B cell (primary cell): ENCODE data around the gene CEP112. TPM values are rescaled to one million over a fixed set of nuclear protein-coding genes. Genes with fewer than 3 reads are reported as not detected.

ENCODE experiments used
- ATAC-seq: fragments of 200-7000 bp; cut with Tn5 transposase; one replicate; pipeline ENCODE4 v1.10.0; 2021; ENCODE audit warnings: low read depth, mild to moderate bottlenecking, moderate number of reproducible peaks, moderate library complexity
- CTCF ChIA-PET: fragments of 350-600 bp; sonication (Branson Sonifier 250); formaldehyde crosslinking; loops from one replicate; lab custom pipeline; 2021; ENCODE audit warnings: antibody characterized with exemption, inconsistent platforms; lab: Charles Lee
- POLR2A ChIA-PET: fragments of 350-600 bp; sonication (Branson Sonifier 250); formaldehyde crosslinking; loops from one replicate; lab custom pipeline; 2021; ENCODE audit warnings: antibody characterized with exemption; lab: Charles Lee
- DNase-seq: peaks from one replicate; pipeline ENCODE4 v3.0.0; 2013
- H2AFZ ChIP-seq: 2 replicates; pipeline ENCODE4 v1.6.1; 2012; ENCODE audit warnings: mild to moderate bottlenecking, low read depth, low read length; ENCODE audit not compliant: insufficient read depth, poor library complexity, severe bottlenecking
- H3K27ac ChIP-seq, 2 donors: 1 replicate in 1 of 2; 2 replicates in 1 of 2; pipeline ENCODE4 v1.5.1; 2012 to 2013; ENCODE audit warnings: low read length in 2 of 2, mild to moderate bottlenecking in 2 of 2, moderate library complexity in 1 of 2
- H3K27me3 ChIP-seq, 4 experiments: fragments of 200-600 bp in 1 of 4; sonication (generic) in 1 of 4; replicated peaks in 1 of 4; 1 replicate in 2 of 4; 2 replicates in 2 of 4; pipeline versions ENCODE4 v1.6.1 to v1.7.0; 2013 to 2016; ENCODE audit warnings: low read length in 3 of 4, mild to moderate bottlenecking in 2 of 4, mixed read lengths in 1 of 4, moderate library complexity in 1 of 4; ENCODE audit not compliant: insufficient read depth in 4 of 4, control insufficient read depth in 3 of 4; ENCODE audit errors: control extremely low read depth in 1 of 4
- H3K36me3 ChIP-seq, 2 experiments: replicated peaks in 1 of 2; 1 replicate in 1 of 2; 2 replicates in 1 of 2; pipeline versions ENCODE4 v1.6.1 to v1.7.1; 2013; ENCODE audit warnings: low read length in 1 of 2; ENCODE audit not compliant: insufficient read depth in 2 of 2, control insufficient read depth in 1 of 2; ENCODE audit errors: control extremely low read depth in 1 of 2, extremely low read depth in 1 of 2
- H3K4me1 ChIP-seq, 2 donors: fragments of 200-600 bp in 1 of 2; sonication (generic) in 1 of 2; 1 replicate in 1 of 2; 2 replicates in 1 of 2; pipeline versions ENCODE4 v1.5.1 to v1.6.1; 2013 to 2017; ENCODE audit warnings: low read length in 2 of 2; ENCODE audit not compliant: control insufficient read depth in 2 of 2, insufficient read depth in 2 of 2
- H3K4me2 ChIP-seq: replicated peaks from 2 replicates; pipeline ENCODE3; 2012; ENCODE audit warnings: mild to moderate bottlenecking, low read depth, low read length; ENCODE audit not compliant: poor library complexity, severe bottlenecking
- H3K4me3 ChIP-seq, 5 experiments: fragments of 200-600 bp in 1 of 5; sonication (generic) in 1 of 5; 1 replicate in 3 of 5; 2 replicates in 2 of 5; pipeline versions ENCODE4 v1.5.1 to v1.7.0; 2011 to 2016; ENCODE audit warnings: low read length in 4 of 5, mild to moderate bottlenecking in 4 of 5, low read depth in 2 of 5, control low read depth in 1 of 5, moderate library complexity in 1 of 5; ENCODE audit not compliant: insufficient read depth in 1 of 5; ENCODE audit errors: control extremely low read depth in 1 of 5, extremely low read depth in 1 of 5
- H3K79me2 ChIP-seq: fragments of 200-600 bp; sonication (generic); one replicate; pipeline ENCODE4 v1.6.0; 2016; ENCODE audit warnings: low read length; ENCODE audit not compliant: control insufficient read depth, insufficient read depth
- H3K9ac ChIP-seq: fragments of 200-600 bp; sonication (generic); 2 replicates; pipeline ENCODE4 v1.6.1; 2017; ENCODE audit warnings: mild to moderate bottlenecking, low read length, moderate library complexity
- H3K9me3 ChIP-seq, 3 donors: one replicate each; pipeline versions ENCODE4 v1.6.1 to v1.7.1; 2013; ENCODE audit warnings: low read length in 2 of 3; ENCODE audit not compliant: control insufficient read depth in 2 of 3, insufficient read depth in 1 of 3; ENCODE audit errors: control extremely low read depth in 1 of 3
- H4K20me1 ChIP-seq: 2 replicates; pipeline ENCODE4 v1.6.0; 2012; ENCODE audit warnings: mild to moderate bottlenecking, low read length; ENCODE audit not compliant: insufficient read depth, control insufficient read depth, poor library complexity, severe bottlenecking
- H3K27ac Mint-ChIP-seq: one replicate; pipeline ENCODE4 v1.8.0; 2021; ENCODE audit warnings: mixed read lengths
- H3K27me3 Mint-ChIP-seq: one replicate; pipeline ENCODE4 v1.8.0; 2021; ENCODE audit warnings: mixed read lengths
- H3K4me1 Mint-ChIP-seq: one replicate; pipeline ENCODE4 v1.8.0; 2021; ENCODE audit warnings: mixed read lengths
- H3K4me3 Mint-ChIP-seq: one replicate; pipeline ENCODE4 v1.8.0; 2021; ENCODE audit warnings: mixed read lengths
- H3K9me3 Mint-ChIP-seq: one replicate; pipeline ENCODE4 v1.8.0; 2022; ENCODE audit warnings: mixed read lengths; ENCODE audit not compliant: insufficient read depth
- EZH2 ChIP-seq: IDR thresholded peaks from 2 replicates; pipeline ENCODE4 v1.6.1; 2012; ENCODE audit warnings: borderline replicate concordance, low read depth, mild to moderate bottlenecking, moderate library complexity, low read length; ENCODE audit not compliant: insufficient read depth, poor library complexity, severe bottlenecking
- WGBS: methylation state at CpG from one replicate; pipeline ENCODE4 v1.1.5; 2013; ENCODE audit warnings: missing lambda C conversion rate; ENCODE audit not compliant: insufficient coverage; 5-methylcytosine and 5-hydroxymethylcytosine counted together
- intact Hi-C: fragments of 100-400 bp; cut with micrococcal nuclease; formaldehyde crosslinking; loops from one replicate; pipeline ENCODE4 v1.10.0; 2022
- polyA plus RNA-seq: library from polyadenylated mRNA; depleted of rRNA; stranded (reverse); fragments of >200 nt; gene quantifications from 2 replicates; pipeline ENCODE4 v1.2.3, GENCODE V29; 2012
- total RNA-seq, 2 donors: library from RNA; stranded (reverse); fragments of 120-200 nt in 1 of 2; gene quantifications; 1 replicate in 1 of 2; 2 replicates in 1 of 2; pipeline versions ENCODE4 v1.2.3 to v1.2.4, GENCODE V29; 2013 to 2022
- TF ChIP-seq, protein P1 (sequence below): fragments of 200-600 bp; IDR thresholded peaks from one replicate; pipeline ENCODE4 v1.8.0; 2022; ENCODE audit warnings: antibody characterized with exemption, mild to moderate bottlenecking

Gene CEP112
- total and polyA plus RNA-seq, 2 donors (not counting 1 experiment from before 2014, with no cell fraction given): 0.57 to 4.6 TPM

DNA sequence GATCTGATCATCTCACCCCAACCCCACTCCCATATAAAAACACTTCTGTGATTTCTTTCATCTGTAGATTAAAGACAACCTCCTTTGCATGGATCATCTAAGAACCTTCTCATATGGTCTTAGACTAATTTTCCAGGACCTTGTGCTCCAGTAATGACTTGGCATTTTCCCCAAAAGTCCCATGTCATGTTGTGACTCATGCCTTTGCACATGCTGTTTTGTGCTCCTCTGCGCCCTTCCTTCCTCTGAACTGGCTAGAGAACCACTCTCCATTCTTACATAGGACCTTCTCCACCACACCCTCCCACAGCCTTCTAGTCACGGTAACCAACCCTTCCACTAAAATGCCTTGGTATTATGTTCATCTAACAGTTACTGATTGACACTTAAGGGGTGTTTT, 531.0 kb downstream of the CEP112 start:
- Mint-ChIP-seq H3K27me3 (no peaks in the 10 kb centered on the region), H3K27ac (no peak overlapping the region), H3K4me1 (no peaks in the 10 kb centered on the region), H3K4me3 (no peak overlapping the region), H3K9me3 (no peaks in the 10 kb centered on the region)
- no peak overlapping the region for H3K9ac ChIP-seq
- no peak overlapping the region for H3K27ac ChIP-seq
- no peaks in the 10 kb centered on the region for H3K9me3 ChIP-seq
- no peak for DNase-seq
- H3K79me2 ChIP-seq: no peaks in the 10 kb centered on the region
- H3K4me3 ChIP-seq: no peak overlapping the region
- no peaks in the 10 kb centered on the region for H3K27me3 ChIP-seq
- no peak overlapping the region for H3K4me2 ChIP-seq
- ChIA-PET CTCF (no interaction called here), POLR2A (no interaction called here)
- H3K36me3 ChIP-seq: no peaks in the 10 kb centered on the region
- 100% methylated on average over 1 of the region's 2 CpGs for WGBS
- no peak overlapping the region for H2AFZ ChIP-seq
- intact Hi-C loops: no loop called here
- H3K4me1 ChIP-seq: no peaks in the 10 kb centered on the region
- TF ChIP-seq EZH2: no peak
- TF ChIP-seq, protein P1, sequence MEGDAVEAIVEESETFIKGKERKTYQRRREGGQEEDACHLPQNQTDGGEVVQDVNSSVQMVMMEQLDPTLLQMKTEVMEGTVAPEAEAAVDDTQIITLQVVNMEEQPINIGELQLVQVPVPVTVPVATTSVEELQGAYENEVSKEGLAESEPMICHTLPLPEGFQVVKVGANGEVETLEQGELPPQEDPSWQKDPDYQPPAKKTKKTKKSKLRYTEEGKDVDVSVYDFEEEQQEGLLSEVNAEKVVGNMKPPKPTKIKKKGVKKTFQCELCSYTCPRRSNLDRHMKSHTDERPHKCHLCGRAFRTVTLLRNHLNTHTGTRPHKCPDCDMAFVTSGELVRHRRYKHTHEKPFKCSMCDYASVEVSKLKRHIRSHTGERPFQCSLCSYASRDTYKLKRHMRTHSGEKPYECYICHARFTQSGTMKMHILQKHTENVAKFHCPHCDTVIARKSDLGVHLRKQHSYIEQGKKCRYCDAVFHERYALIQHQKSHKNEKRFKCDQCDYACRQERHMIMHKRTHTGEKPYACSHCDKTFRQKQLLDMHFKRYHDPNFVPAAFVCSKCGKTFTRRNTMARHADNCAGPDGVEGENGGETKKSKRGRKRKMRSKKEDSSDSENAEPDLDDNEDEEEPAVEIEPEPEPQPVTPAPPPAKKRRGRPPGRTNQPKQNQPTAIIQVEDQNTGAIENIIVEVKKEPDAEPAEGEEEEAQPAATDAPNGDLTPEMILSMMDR: no peak
- no peak for ATAC-seq
- H4K20me1 ChIP-seq: no peaks in the 10 kb centered on the region

GRCh38 chr17:65660078-65660477, 531.9 kb downstream of the CEP112 start:
- Histone ChIP-seq H3K27me3 (no peaks in the 10 kb centered on the region), H3K27ac (no peak overlapping the region), H3K9ac (no peak overlapping the region), H3K4me2 (no peak overlapping the region), H3K4me1 (no peaks in the 10 kb centered on the region), H3K4me3 (no peak overlapping the region), H3K79me2 (no peaks in the 10 kb centered on the region), H3K9me3 (no peaks in the 10 kb centered on the region), H3K36me3 (no peaks in the 10 kb centered on the region), H2AFZ (no peak overlapping the region), H4K20me1 (no peaks in the 10 kb centered on the region)
- TF ChIP-seq, protein P1: no peak
- no peak for TF ChIP-seq EZH2
- ATAC-seq: no peak
- Mint-ChIP-seq H3K27ac (no peak overlapping the region), H3K9me3 (no peaks in the 10 kb centered on the region), H3K4me1 (no peaks in the 10 kb centered on the region), H3K4me3 (no peak overlapping the region), H3K27me3 (no peaks in the 10 kb centered on the region)
- ChIA-PET POLR2A (no interaction called here), CTCF (no interaction called here)
- no peak for DNase-seq
- 85% methylated on average over 1 of the region's 1 CpG for WGBS
- intact Hi-C loops: no loop called here
